Fibroblast of lung (primary cell): Measurements from ENCODE around the gene VPS45.

Source experiments
- EZH2 ChIP-seq: IDR thresholded peaks from 2 replicates; pipeline ENCODE4 v1.5.1; 2012; ENCODE audit warnings: low read length, control low read depth, mild to moderate bottlenecking; ENCODE audit errors: missing control alignments
- TF ChIP-seq, protein P1 (sequence below), 2 donors: IDR thresholded peaks in 1 of 2; conservative IDR thresholded peaks in 1 of 2; 1 replicate in 1 of 2; 2 replicates in 1 of 2; pipeline ENCODE4 v1.5.1; 2011 to 2012; ENCODE audit warnings: low read length in 2 of 2, control low read depth in 1 of 2, inconsistent platforms in 1 of 2, low read depth in 1 of 2, mild to moderate bottlenecking in 1 of 2

DNA sequence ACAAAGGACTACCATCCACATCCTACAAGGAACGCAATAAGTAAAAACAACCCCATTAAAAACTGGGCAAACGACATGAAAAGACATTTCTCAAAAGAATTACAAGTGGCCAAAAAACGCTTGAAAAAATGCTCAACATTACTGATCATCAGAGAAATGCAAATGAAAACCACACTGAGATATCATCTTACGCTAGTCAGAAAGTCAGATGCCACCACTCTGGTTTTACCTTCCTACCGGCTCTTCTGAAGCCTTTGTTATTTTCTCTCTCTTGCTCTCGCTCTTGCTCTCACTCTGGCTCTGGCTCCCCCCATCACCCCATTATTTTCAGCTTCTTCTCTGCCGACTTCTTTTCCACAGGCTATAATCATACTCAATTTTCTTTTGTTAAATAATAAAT lies 38.8 kb downstream of the VPS45 start:
- TF ChIP-seq EZH2 = no peak
- TF ChIP-seq, protein P1, sequence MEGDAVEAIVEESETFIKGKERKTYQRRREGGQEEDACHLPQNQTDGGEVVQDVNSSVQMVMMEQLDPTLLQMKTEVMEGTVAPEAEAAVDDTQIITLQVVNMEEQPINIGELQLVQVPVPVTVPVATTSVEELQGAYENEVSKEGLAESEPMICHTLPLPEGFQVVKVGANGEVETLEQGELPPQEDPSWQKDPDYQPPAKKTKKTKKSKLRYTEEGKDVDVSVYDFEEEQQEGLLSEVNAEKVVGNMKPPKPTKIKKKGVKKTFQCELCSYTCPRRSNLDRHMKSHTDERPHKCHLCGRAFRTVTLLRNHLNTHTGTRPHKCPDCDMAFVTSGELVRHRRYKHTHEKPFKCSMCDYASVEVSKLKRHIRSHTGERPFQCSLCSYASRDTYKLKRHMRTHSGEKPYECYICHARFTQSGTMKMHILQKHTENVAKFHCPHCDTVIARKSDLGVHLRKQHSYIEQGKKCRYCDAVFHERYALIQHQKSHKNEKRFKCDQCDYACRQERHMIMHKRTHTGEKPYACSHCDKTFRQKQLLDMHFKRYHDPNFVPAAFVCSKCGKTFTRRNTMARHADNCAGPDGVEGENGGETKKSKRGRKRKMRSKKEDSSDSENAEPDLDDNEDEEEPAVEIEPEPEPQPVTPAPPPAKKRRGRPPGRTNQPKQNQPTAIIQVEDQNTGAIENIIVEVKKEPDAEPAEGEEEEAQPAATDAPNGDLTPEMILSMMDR (conservative IDR thresholded peaks at IDR 0.05 in 1 of 2, IDR thresholded peaks at IDR 0.05 in 1 of 2; ENCODE audit: low read depth in 1 of 2, low read length in 2 of 2) = no peak
